DND-41 (cell line): ENCODE results near the gene ATXN7L3B.
A peak's percentile ranks its signal among the peaks of the same experiment; 100 is the strongest.

Experiments
- CTCF ChIP-seq: IDR thresholded peaks from 2 replicates; pipeline ENCODE4 v1.5.1; 2012; ENCODE audit warnings: borderline replicate concordance, low read length, moderate library complexity, mild to moderate bottlenecking; ENCODE audit not compliant: poor library complexity, severe bottlenecking; ENCODE audit errors: extremely low read depth
- EZH2 ChIP-seq: IDR thresholded peaks from 3 replicates; pipeline ENCODE4 v1.6.1; 2012; ENCODE audit warnings: borderline replicate concordance, low read depth, mild to moderate bottlenecking, moderate library complexity, low read length, inconsistent platforms; ENCODE audit not compliant: severe bottlenecking

- TF ChIP-seq CTCF: peak; percentile 31
- TF ChIP-seq EZH2: no peak
Observed at GRCh38 chr12:74538491-74539258, 1.0 kb downstream of the ATXN7L3B start.
